Activated naive CD4-positive, alpha-beta T cell treated with anti-CD3 and anti-CD28 coated beads for 36 hours (primary cell): Measurements from ENCODE around the gene LCMT2. TPM values are rescaled to one million over a fixed set of nuclear protein-coding genes. Genes with fewer than 3 reads are reported as not detected.
A peak's percentile ranks its signal among the peaks of the same experiment; 100 is the strongest.

Experiments used
- CTCF ChIA-PET: fragments of 350-600 bp; sonication (Branson Sonifier 250); formaldehyde crosslinking; loops from one replicate; lab custom pipeline; 2021; ENCODE audit warnings: antibody characterized with exemption; lab: Charles Lee
- DNase-seq: peaks from one replicate; pipeline ENCODE4 v3.0.0-alpha.2; 2020
- H3K27ac Mint-ChIP-seq: one replicate; pipeline ENCODE4 v1.8.0; 2021; ENCODE audit warnings: mild to moderate bottlenecking, mixed read lengths
- H3K27me3 Mint-ChIP-seq: one replicate; pipeline ENCODE4 v1.8.0; 2021; ENCODE audit warnings: low read depth, mixed read lengths
- H3K36me3 Mint-ChIP-seq: one replicate; pipeline ENCODE4 v1.8.0; 2021; ENCODE audit warnings: low read depth, mixed read lengths
- H3K4me1 Mint-ChIP-seq: one replicate; pipeline ENCODE4 v1.8.0; 2021; ENCODE audit warnings: low read depth, mixed read lengths
- H3K4me3 Mint-ChIP-seq: one replicate; pipeline ENCODE4 v1.8.0; 2021; ENCODE audit warnings: mild to moderate bottlenecking, moderate library complexity, mixed read lengths
- H3K9me3 Mint-ChIP-seq: one replicate; pipeline ENCODE4 v1.8.0; 2021; ENCODE audit warnings: mixed read lengths
- intact Hi-C: fragments of 100-400 bp; cut with micrococcal nuclease; formaldehyde crosslinking; loops from one replicate; pipeline ENCODE4 v1.15.1; 2023
- total RNA-seq, 2 experiments: library from RNA; stranded (reverse); gene quantifications; one replicate each; pipeline ENCODE4 v1.2.3, GENCODE V29; 2021

LCMT2 gene
- total RNA-seq, 2 experiments from 2014 or later, result 4.2 to 4.3 TPM

- no peak for DNase-seq
- intact Hi-C loops, result loop anchor here (1.0 to 2.0 kb wide), 3 partner anchors 41 to 224 kb away; partner anchors contain the start of genes CCNDBP1, TUBGCP4, UBR1 and ZSCAN29
- Mint-ChIP-seq H3K4me1 (peaks cover 28% of the 10 kb centered on the region), H3K9me3 (no peaks in the 10 kb centered on the region), H3K4me3 (peak overlapping the region; percentile 95), H3K27ac (peak overlapping the region; percentile 97), H3K27me3 (no peaks in the 10 kb centered on the region), H3K36me3 (peaks cover 37% of the 10 kb centered on the region)
- CTCF ChIA-PET, result no interaction called here
Measured at GRCh38 chr15:43330780-43331087, 361 bp upstream of the LCMT2 start.

GRCh38 chr15:43329217-43329959 is 985 bp downstream of the LCMT2 start:
- Mint-ChIP-seq H3K9me3 (no peaks in the 10 kb centered on the region), H3K4me1 (peaks cover 28% of the 10 kb centered on the region), H3K27ac (peak overlapping the region; percentile 97), H3K27me3 (no peaks in the 10 kb centered on the region), H3K4me3 (peak overlapping the region; percentile 95), H3K36me3 (peaks cover 34% of the 10 kb centered on the region)
- peak; percentile 12 for DNase-seq
- intact Hi-C loops, result loop anchor here (1.0 kb wide), 2 partner anchors 181 to 420 kb away; no protein-coding TSS in a partner anchor
- CTCF ChIA-PET, result interaction anchor here (0.6 kb wide), 1 partner anchor 412 kb away, joined by 3 read pairs; no protein-coding TSS in a partner anchor

- intact Hi-C loops, result no loop called here
- DNase-seq, result no peak
- H3K36me3 Mint-ChIP-seq, result peaks cover 23% of the 10 kb centered on the region
- H3K9me3 Mint-ChIP-seq, result no peaks in the 10 kb centered on the region
- CTCF ChIA-PET, result no interaction called here
- H3K4me3 Mint-ChIP-seq, result no peak overlapping the region
- no peaks in the 10 kb centered on the region for H3K27me3 Mint-ChIP-seq
- no peak overlapping the region for H3K27ac Mint-ChIP-seq
- peaks cover 19% of the 10 kb centered on the region for H3K4me1 Mint-ChIP-seq
Measured at GRCh38 chr15:43325039-43325684, 5.2 kb downstream of the LCMT2 start.

- Mint-ChIP-seq H3K36me3 (no peaks in the 10 kb centered on the region), H3K27me3 (peaks cover 12% of the 10 kb centered on the region), H3K27ac (no peak overlapping the region), H3K4me1 (no peaks in the 10 kb centered on the region), H3K4me3 (no peak overlapping the region), H3K9me3 (no peaks in the 10 kb centered on the region)
- CTCF ChIA-PET, result no interaction called here
- intact Hi-C loops, result no loop called here
- DNase-seq, result no peak
Measured at GRCh38 chr15:43318990-43319771, 11.2 kb downstream of the LCMT2 start.

- CTCF ChIA-PET, result no interaction called here
- intact Hi-C loops, result no loop called here
Measured at GRCh38 chr15:43317566-43318184, 12.7 kb downstream of the LCMT2 start.

GRCh38 chr15:43316971-43317346 is 13.4 kb downstream of the LCMT2 start:
- no peak for DNase-seq
- CTCF ChIA-PET, result no interaction called here
- intact Hi-C loops, result no loop called here

More at GRCh38 chr15:43317566-43318184, 12.7 kb downstream of the LCMT2 start:
- no peaks in the 10 kb centered on the region for H3K4me1 Mint-ChIP-seq
- H3K9me3 Mint-ChIP-seq, result no peaks in the 10 kb centered on the region
- no peaks in the 10 kb centered on the region for H3K36me3 Mint-ChIP-seq
- H3K27ac Mint-ChIP-seq, result no peak overlapping the region
- peaks cover 13% of the 10 kb centered on the region for H3K27me3 Mint-ChIP-seq
- no peak for DNase-seq
- no peak overlapping the region for H3K4me3 Mint-ChIP-seq

GRCh38 chr15:43316016-43316970 is 14.1 kb downstream of the LCMT2 start:
- intact Hi-C loops, result no loop called here
- H3K4me3 Mint-ChIP-seq, result no peak overlapping the region
- no peaks in the 10 kb centered on the region for H3K4me1 Mint-ChIP-seq
- peaks cover 16% of the 10 kb centered on the region for H3K27me3 Mint-ChIP-seq
- H3K27ac Mint-ChIP-seq, result no peak overlapping the region
- no peaks in the 10 kb centered on the region for H3K36me3 Mint-ChIP-seq
- CTCF ChIA-PET, result no interaction called here
- DNase-seq, result no peak
- no peaks in the 10 kb centered on the region for H3K9me3 Mint-ChIP-seq

More at GRCh38 chr15:43316971-43317346, 13.4 kb downstream of the LCMT2 start:
- Mint-ChIP-seq H3K27ac (no peak overlapping the region), H3K36me3 (no peaks in the 10 kb centered on the region), H3K9me3 (no peaks in the 10 kb centered on the region), H3K27me3 (peaks cover 16% of the 10 kb centered on the region), H3K4me3 (no peak overlapping the region), H3K4me1 (no peaks in the 10 kb centered on the region)

GRCh38 chr15:43314171-43314570 is 16.2 kb downstream of the LCMT2 start:
- Mint-ChIP-seq H3K9me3 (no peaks in the 10 kb centered on the region), H3K27ac (no peak overlapping the region), H3K4me1 (no peaks in the 10 kb centered on the region), H3K4me3 (no peak overlapping the region), H3K27me3 (peaks cover 24% of the 10 kb centered on the region), H3K36me3 (no peaks in the 10 kb centered on the region)
- CTCF ChIA-PET, result no interaction called here
- DNase-seq, result no peak
- intact Hi-C loops, result no loop called here

GRCh38 chr15:43312378-43312777 is 18.0 kb downstream of the LCMT2 start:
- H3K4me3 Mint-ChIP-seq, result no peak overlapping the region
- H3K9me3 Mint-ChIP-seq, result no peaks in the 10 kb centered on the region
- CTCF ChIA-PET, result interaction anchor here (0.6 to 1.5 kb wide), 3 partner anchors 26 to 941 kb away, joined by 3 to 6 read pairs (median 5); no protein-coding TSS in a partner anchor
- no peak for DNase-seq
- peaks cover 19% of the 10 kb centered on the region for H3K27me3 Mint-ChIP-seq
- H3K4me1 Mint-ChIP-seq, result no peaks in the 10 kb centered on the region
- H3K27ac Mint-ChIP-seq, result no peak overlapping the region
- intact Hi-C loops, result no loop called here
- no peaks in the 10 kb centered on the region for H3K36me3 Mint-ChIP-seq

GRCh38 chr15:43302205-43302817 is 28.1 kb downstream of the LCMT2 start, which contains the start of gene TGM7:
Gene TGM7, minus strand, starts transcription at chr15:43302255.
- H3K4me1 Mint-ChIP-seq, result no peaks in the 10 kb centered on the region
- H3K4me3 Mint-ChIP-seq, result no peak within 1 kb of the TSS

GRCh38 chr15:43299884-43300283 is 30.5 kb downstream of the LCMT2 start:
- Mint-ChIP-seq H3K9me3 (no peaks in the 10 kb centered on the region), H3K4me1 (no peaks in the 10 kb centered on the region), H3K27ac (no peak overlapping the region), H3K36me3 (no peaks in the 10 kb centered on the region), H3K4me3 (no peak overlapping the region), H3K27me3 (peaks cover 11% of the 10 kb centered on the region)
- CTCF ChIA-PET, result interaction anchor here (1.7 kb wide), 1 partner anchor 74 kb away, joined by 7 read pairs; no protein-coding TSS in a partner anchor
- no peak for DNase-seq
- intact Hi-C loops, result no loop called here

More at GRCh38 chr15:43302205-43302817, 28.1 kb downstream of the LCMT2 start, which contains the start of gene TGM7:
- no peaks in the 10 kb centered on the region for H3K36me3 Mint-ChIP-seq
- CTCF ChIA-PET, result interaction anchor here (1.4 kb wide), 1 partner anchor 16 kb away, joined by 5 read pairs; no protein-coding TSS in a partner anchor
- H3K9me3 Mint-ChIP-seq, result no peaks in the 10 kb centered on the region
- intact Hi-C loops, result no loop called here
- H3K27me3 Mint-ChIP-seq, result peaks cover 4% of the 10 kb centered on the region
- DNase-seq, result no peak
- no peak within 1 kb of the TSS for H3K27ac Mint-ChIP-seq
